GM18511 (cell line): ENCODE results near the gene RSPH6A.

Source experiments
- ATAC-seq: cut with Tn5 transposase; IDR thresholded peaks from one replicate; pipeline ENCODE4 v1.9.1; 2021; ENCODE audit warnings: mild to moderate bottlenecking, moderate library complexity; ENCODE audit not compliant: unreplicated experiment

Gene RSPH6A

DNA sequence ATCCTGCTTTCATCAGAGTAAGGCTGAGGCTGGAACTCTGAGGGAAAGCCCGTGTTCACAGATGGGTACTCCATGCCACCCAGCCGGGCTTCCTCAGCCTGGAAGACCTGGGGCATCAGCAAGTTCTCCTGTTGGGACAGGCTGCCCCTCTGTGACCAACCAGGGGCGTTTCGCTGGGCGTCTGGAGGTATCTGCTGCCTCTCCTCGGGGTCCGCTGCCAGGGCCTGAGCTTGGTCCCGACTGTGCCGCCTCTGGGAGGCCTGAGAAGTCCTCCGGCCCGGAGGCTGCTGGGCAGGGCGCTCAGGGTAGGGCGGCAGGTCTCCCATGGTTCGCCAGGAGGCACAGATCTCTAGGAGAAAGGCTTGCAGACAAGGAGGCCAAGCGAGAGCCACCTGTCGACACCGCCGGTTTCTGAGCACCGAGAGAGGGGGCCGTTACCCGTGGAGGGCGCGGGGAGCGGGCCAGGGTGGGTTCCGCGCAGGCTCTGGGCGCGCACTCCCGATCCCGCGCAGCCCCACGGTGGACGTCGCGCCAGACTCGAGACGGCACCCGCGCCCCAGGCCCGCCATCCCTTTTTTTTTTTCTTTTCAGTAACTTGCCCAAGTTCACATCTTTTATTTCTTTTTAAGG, at the start of gene RSPH6A:
TSS of gene RSPH6A (minus strand) at position 458 of the 630 bp plus-strand sequence. CDS start at position 326, 132 bp downstream.
- no peak for ATAC-seq

- no peak for ATAC-seq
Measured at GRCh38 chr19:45864629-45865082, 49.5 kb upstream of the RSPH6A start.

DNA sequence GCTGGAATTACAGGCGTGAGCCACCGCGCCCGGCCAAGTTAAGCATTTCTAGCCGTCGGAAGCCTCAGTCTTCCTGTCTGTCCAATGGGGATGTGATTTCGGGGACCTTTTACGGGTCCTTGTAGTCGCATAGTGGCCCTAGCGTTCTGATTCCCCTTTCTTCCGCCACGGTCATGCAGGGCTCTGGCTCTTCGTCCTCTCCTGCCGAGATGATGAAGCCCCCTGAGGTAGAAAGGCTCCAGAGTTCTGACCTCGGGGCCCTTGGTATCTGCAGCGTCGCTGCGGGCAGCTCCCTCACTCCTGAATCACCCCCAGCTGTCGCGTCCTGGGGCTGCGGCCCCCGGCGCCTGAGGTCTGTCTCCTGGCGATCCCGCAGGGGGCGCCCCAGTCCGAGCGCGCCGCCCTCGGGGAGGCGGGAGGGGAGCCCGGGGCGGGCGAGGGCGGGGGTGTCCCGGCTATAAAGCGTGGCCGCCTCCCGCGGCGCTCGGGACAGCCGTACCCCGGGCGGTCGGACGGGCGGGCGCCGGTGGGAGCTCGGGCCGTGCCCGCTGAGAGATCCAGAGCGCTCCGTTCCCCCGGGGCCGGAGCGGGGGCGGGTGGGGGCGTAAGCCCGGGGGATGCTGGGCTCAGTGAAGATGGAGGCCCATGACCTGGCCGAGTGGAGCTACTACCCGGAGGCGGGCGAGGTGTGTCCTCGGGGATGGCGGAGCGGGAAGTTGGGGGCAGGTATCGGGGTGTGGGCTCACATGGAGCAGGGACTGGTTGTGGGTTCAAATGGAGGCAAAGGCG, 48.9 kb upstream of the RSPH6A start, which contains the start of gene FOXA3:
TSS of gene FOXA3 (plus strand) at position 487 of the 789 bp plus-strand sequence. CDS start at position 618, 131 bp downstream.
- ATAC-seq: no peak

DNA sequence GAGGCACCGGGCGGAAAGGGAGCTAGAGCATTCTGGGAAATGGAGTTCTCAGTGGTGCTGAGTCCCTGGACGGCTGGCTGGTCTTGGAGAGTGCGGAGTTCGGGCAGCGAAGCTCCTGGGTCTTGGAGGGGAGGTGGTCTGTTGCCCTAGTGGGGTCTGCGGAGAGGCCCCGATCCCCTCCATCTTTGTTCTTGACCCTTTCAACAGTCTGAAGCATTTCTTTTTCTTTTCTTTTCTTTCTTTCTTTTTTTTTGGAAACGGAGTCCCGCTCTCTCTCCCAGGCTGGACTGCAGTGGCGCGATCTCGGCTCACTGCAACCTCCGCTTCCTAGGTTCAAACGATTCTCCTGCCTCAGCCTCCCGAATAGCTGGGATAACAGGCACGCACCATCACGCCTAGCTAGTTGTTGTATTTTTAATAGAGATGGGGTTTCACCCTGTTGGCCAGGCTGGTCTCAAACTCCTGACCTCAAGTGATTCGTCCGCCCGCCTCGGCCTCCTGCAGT, 48.3 kb upstream of the RSPH6A start:
- ATAC-seq: no peak

- ATAC-seq: peak; percentile 90
Measured at GRCh38 chr19:45862564-45863334, 47.6 kb upstream of the RSPH6A start, which contains the start of gene SYMPK. Gene SYMPK, minus strand, starts transcription at chr19:45863147. Its CDS starts 8,652 bp downstream, at chr19:45854495.

- ATAC-seq: no peak
Measured at GRCh38 chr19:45862271-45862563, 47.1 kb upstream of the RSPH6A start.

DNA sequence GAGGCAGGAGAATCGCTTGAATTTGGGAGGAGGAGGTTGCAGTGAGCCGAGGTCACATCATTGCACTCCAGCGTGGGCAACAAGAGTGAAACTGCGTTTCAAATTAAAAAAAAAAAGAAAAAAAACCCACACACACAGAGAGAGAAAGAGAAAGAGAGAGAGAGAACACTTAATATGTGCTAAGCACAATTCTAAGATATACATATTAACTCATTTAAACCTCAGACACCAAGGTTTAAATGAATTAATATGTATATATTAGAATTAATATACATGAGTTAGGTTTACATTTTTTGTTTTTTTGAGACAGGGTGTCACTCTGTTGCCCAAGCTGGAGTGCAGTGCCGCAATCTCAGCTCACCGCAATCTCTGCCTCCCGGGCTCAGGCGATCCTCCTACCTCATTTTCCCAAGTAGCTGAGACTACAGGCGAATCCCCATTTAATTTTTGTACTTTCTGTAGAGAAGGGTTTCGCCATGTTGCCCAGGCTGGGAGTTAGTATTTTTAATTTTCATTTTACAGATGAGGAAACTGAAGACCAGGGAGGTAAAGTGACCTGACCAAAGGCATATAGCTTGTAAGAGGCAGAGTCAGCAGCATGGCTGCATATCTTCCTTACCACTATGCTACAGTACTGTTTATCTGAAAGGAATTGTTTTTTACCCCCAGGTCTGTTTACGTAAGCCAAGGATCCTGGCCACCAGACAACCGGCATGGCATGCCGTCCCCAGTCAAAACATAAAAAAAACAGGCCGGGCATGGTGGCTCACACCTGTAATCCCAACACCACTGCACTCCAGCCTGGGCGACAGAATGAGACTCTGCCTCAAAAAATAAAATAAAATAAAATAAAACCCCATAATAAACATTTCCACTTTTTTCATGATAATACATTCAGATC, 45.5 kb upstream of the RSPH6A start:
- ATAC-seq: no peak

DNA sequence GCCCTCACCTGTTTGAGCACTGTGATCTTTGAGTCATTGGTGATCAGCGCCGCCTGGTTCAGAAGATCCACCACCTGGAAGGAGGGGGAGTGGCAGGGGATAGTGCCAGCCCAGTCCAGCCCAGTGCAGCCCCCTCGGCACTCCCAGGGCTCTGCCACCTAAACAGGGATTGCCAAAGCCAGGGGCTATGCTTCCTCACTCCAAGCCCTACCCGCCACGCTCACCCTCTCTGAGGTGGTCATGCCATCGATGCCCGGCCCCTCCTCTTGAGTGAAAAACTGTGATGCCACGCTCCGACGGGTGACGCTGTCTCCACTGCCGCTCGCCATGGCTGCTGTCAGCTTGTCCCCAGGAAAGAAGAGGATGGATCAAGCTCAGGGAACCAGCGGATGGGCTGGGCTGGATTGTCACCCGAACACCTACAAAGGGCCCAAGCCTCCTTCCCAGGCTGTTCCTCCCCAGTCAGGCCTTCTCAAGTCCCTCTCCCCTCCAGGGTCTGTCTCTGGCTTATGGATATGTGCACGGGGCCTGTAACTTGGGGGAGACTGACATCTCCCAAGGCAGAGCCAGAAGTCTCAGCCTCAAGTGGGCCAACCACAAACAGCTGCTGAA, 39.2 kb upstream of the RSPH6A start:
- ATAC-seq: no peak

DNA sequence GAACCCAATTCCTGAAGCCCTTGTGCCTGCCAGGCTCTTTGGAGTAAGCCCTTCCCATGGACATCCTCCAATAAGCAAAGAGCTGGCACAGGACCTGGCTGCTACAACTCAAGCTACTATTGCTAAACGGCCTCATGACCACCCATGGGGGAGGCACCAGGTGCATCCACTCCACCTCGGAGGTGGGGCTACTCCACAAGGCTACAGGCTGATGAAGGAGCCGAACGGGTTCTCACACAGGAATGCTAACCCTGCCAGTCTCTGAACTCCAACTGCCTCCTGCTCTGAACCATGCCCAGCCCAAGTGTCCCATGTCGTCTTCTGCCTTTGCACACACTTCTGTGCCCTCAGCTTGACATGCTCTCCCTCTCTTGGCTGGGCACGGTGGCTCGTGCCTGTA, 37.9 kb upstream of the RSPH6A start:
- no peak for ATAC-seq

GRCh38 chr19:45852145-45852750, 37.1 kb upstream of the RSPH6A start:
- ATAC-seq: no peak

GRCh38 chr19:45848922-45849321, 33.8 kb upstream of the RSPH6A start:
- no peak for ATAC-seq

DNA sequence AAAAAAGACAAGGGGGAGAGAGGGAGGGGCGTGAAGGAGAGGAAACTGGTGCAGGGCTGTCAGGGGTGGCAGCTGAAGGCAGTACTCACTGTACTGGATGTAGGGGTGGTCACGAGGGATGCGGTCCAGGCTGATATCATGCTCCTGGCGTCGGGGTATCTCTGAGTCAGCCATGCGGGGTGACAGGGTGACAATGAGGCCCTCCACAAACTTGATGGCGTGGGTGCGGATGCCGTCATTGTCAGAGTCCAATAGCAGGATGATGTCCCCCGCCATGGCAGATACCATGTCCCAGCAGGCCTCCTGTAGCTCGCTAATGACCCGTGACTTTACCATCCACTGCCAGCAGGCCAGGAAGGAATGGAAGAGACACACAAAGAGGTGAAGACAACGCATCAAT, 32.6 kb upstream of the RSPH6A start:
- no peak for ATAC-seq

- no peak for ATAC-seq
Measured at GRCh38 chr19:45842198-45842597, 27.1 kb upstream of the RSPH6A start.

- ATAC-seq: no peak
Measured at GRCh38 chr19:45834970-45835369, 19.9 kb upstream of the RSPH6A start.

DNA sequence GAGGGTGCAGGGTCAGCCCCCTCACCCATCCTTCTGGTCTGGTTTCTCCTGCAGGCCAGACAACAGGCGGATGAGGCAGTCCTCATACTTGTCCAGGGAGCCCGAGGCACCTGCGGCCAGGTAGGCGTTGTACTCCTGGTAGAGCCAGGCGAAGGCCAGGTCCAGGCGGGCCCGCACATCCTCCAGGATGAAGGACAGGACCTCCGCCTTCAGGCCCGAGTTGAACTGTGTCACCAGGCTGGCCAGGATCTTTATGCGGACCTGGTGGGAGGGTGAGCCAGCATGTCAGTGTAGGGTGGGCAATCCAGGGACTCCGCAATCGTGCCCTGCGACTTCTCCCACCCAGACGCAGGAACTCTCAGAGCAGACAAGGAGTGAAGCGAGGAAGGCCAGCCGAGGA, 13.8 kb upstream of the RSPH6A start:
- no peak for ATAC-seq

DNA sequence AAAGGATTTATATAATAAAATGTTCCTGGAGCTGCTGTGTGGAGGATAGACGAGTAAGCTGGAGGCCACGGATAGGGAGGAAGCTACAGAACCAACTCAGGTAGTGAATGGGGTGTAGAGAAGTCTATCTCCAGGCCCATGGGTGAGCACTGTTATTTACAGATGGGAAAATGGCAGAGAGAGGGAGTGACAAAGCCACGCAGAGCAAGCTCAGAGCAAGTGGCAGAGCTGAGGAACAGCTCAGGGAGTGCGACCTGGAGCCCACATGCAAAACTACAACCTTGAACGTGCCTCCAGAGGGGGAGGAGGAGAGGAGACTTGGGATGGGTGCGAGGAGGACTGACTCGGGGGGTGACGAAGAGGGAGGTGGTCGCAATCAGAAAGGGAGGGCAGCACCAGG, 13.4 kb upstream of the RSPH6A start:
- ATAC-seq: no peak

GRCh38 chr19:45827459-45828093, 12.5 kb upstream of the RSPH6A start:
- no peak for ATAC-seq

- ATAC-seq: no peak
Measured at GRCh38 chr19:45826934-45827333, 11.8 kb upstream of the RSPH6A start.
